ENCODE results near the gene PYM1. TPM values are rescaled to one million over a fixed set of nuclear protein-coding genes. Genes with fewer than 3 reads are reported as not detected.
A peak's percentile ranks its signal among the peaks of the same experiment; 100 is the strongest.

The PYM1 gene
- total and polyA plus RNA-seq, 8 donors: 27.3 to 36.4 (median 33.0) TPM

GRCh38 chr12:55915482-55915859 lies 12.2 kb downstream of the PYM1 start:
- no peaks in the 10 kb centered on the region for H3K27me3 ChIP-seq
- TF ChIP-seq CTCF (IDR thresholded peaks at IDR 0.05): no peak
- no peak overlapping the region for H3K27ac ChIP-seq
- ATAC-seq (no peak), DNase-seq (no peak)
- H3K4me3 ChIP-seq: no peak overlapping the region
- peaks cover 0 to 25% of the 10 kb centered on the region in 2 donors for H3K36me3 ChIP-seq
- peaks cover 5 to 30% of the 10 kb centered on the region in 2 donors for H3K4me1 ChIP-seq
- H3K9me3 ChIP-seq: no peaks in the 10 kb centered on the region
- intact Hi-C loops (cut with DNase I): no loop called here

GRCh38 chr12:55912908-55913307 lies 14.8 kb downstream of the PYM1 start:
- H3K4me1 ChIP-seq: peaks cover 5 to 41% of the 10 kb centered on the region in 2 donors
- H3K4me3 ChIP-seq: no peak overlapping the region
- peaks cover 0 to 25% of the 10 kb centered on the region in 2 donors for H3K36me3 ChIP-seq
- H3K27me3 ChIP-seq: no peaks in the 10 kb centered on the region
- DNase-seq (no peak), ATAC-seq (peak; percentile 80)
- no peak for TF ChIP-seq CTCF (IDR thresholded peaks at IDR 0.05)
- intact Hi-C loops (cut with DNase I): no loop called here
- H3K9me3 ChIP-seq: no peaks in the 10 kb centered on the region
- H3K27ac ChIP-seq: no peak overlapping the region

- Histone ChIP-seq H3K4me1 (peaks cover 2 to 15% of the 10 kb centered on the region in 2 donors), H3K27me3 (no peaks in the 10 kb centered on the region), H3K4me3 (no peak overlapping the region), H3K36me3 (peaks cover 0 to 23% of the 10 kb centered on the region in 2 donors), H3K9me3 (no peaks in the 10 kb centered on the region), H3K27ac (peak overlapping the region; percentile 24 to 38)
- no peak for ATAC-seq
- TF ChIP-seq CTCF (IDR thresholded peaks at IDR 0.05): no peak
- intact Hi-C loops (cut with DNase I): no loop called here
- DNase-seq: no peak
These were observed 18.2 kb downstream of the PYM1 start for GRCh38 chr12:55909513-55909884.

GRCh38 chr12:55908726-55909512 lies 18.8 kb downstream of the PYM1 start:
- H3K4me1 ChIP-seq: peaks cover 0 to 14% of the 10 kb centered on the region in 2 donors
- ATAC-seq: peak; percentile 45
- no peaks in the 10 kb centered on the region for H3K9me3 ChIP-seq
- DNase-seq: no peak
- H3K36me3 ChIP-seq: peaks cover 0 to 18% of the 10 kb centered on the region in 2 donors
- TF ChIP-seq CTCF (IDR thresholded peaks at IDR 0.05): no peak
- H3K27ac ChIP-seq: peak overlapping the region; percentile 24 to 38
- no peak overlapping the region for H3K4me3 ChIP-seq
- H3K27me3 ChIP-seq: no peaks in the 10 kb centered on the region
- intact Hi-C loops (cut with DNase I): no loop called here

- Histone ChIP-seq H3K4me3 (no peak overlapping the region), H3K36me3 (peaks cover 0 to 25% of the 10 kb centered on the region in 2 donors), H3K9me3 (no peaks in the 10 kb centered on the region), H3K27ac (no peak overlapping the region), H3K27me3 (no peaks in the 10 kb centered on the region), H3K4me1 (peaks cover 0 to 11% of the 10 kb centered on the region in 2 donors)
- DNase-seq (no peak), ATAC-seq (no peak)
- no peak for TF ChIP-seq CTCF (IDR thresholded peaks at IDR 0.05)
- intact Hi-C loops (cut with DNase I): no loop called here
These were observed 21.6 kb downstream of the PYM1 start for GRCh38 chr12:55906056-55906455.
